GOT3 (cell line): ENCODE data around the gene PPP2R5E.
"Not testable (repeated sequence)": the region's sequence is repeated elsewhere in the genome, so short reads cannot be mapped to it uniquely, and the experiment has no call there.

ENCODE experiments used
- DNase-seq: peaks from one replicate; lab custom pipeline; 2025; ENCODE audit warnings: mixed read lengths; lab: John Stamatoyannopoulos, UW

Gene PPP2R5E

GRCh38 chr14:63522511-63522910 lies 20.7 kb downstream of the PPP2R5E start:
- not testable (repeated sequence) for DNase-seq

DNA sequence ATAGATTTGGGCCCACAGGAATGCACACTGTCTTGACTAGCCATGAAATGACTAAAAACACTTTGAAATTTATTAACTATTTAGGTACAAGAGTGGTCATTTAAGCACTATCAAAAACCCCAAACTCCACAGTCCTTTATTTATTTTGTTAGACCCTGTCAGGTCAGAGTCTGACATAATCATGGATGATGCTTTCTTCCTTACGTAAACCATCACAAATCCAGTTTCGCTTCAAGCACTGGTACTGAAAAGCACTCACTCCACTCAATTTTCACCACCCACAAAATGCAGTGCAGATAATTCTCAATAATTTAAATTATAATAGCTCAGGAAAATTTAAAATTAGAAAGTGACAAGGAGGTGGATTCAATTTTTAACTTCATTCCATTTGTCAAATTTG lies 25.8 kb downstream of the PPP2R5E start:
- no peak for DNase-seq

- DNase-seq: no peak
Observed at GRCh38 chr14:63515240-63515639, 27.9 kb downstream of the PPP2R5E start.

DNA sequence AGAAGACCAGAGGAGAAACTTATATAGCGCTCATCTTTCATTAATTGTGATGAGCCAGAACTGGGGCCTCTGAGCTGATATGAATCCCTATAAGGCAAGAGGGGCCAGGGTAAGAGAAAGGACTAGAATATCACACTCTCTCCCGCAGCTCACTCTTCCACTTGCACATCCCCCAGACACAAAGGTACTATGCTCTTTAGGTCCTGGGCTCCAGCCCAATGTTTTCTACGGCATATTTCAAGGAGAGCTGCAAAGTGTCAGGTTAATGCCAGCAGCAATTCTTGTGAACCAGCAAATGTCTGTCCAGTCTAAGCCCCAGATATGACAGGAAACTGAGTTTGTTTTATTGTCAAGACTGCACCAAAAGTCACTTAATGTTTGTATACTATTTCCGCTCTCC lies 29.4 kb downstream of the PPP2R5E start:
- DNase-seq: no peak

DNA sequence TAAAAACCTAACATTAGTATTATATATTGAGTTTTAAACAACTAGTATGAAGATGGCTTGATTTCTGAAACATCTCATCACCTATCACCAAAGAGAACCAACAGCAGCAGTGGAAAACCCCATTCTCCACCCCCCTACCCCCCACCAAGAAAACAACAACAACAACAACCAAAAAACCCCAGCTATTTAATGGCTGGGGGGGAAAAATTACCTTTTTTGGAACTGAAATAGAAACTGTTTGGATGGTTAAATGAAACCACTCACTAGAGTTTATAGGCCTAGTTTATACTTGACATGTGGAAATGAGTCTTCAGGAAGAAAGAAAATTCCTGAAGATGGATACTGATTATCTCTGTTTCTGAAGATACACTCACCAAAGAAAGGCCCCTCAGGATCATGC lies 30.3 kb downstream of the PPP2R5E start:
- DNase-seq: no peak

DNA sequence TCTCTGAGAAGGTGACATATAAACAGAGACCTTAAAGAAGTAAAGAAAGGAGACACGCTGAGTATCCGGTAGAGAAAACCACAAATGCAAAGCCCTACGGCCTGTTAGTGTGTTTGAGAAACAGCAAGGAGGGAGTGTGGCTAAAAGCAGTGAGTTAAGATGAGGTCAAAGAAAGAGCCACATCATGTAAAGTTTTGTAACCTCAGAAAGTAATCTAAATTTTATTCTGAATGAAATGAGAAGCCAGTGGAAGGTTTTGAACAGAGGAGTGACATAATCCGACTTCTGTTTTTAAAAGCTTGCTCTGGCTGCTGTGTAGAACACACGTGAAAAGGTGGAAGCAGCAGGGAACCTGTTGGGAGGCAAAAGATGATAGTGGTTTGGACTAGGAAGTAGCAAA lies 32.6 kb downstream of the PPP2R5E start:
- no peak for DNase-seq

- DNase-seq: no peak
Observed at GRCh38 chr14:63508033-63508432, 35.1 kb downstream of the PPP2R5E start.

- DNase-seq: no peak
Observed at GRCh38 chr14:63504648-63505047, 38.5 kb downstream of the PPP2R5E start.

GRCh38 chr14:63501429-63501828 lies 41.7 kb downstream of the PPP2R5E start:
- no peak for DNase-seq

DNA sequence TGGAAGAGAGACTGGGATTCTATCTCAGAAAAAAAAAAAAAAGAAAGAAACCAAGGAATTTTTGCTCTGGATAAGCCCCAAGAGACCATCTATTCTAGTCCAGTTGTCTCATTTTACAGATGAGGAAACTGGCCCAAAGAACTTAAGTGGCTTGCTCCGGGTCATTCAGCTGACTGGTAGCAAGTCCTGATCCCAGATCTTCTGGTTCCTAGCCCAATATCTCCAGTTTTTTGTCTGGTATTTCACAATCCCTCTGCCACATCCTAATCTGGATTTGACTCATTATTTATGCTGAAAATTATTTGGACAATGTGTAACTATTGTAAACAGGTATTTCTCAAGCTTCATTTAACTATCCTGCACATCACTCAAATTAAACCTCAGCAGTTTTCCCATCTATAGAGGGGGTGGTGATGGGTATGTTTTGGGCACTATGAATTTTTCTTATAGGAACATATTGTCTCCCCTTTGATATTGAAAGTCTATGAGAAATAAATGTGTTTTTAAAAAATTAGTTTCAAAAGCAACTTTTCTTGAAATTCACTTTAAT lies 43.4 kb downstream of the PPP2R5E start:
- no peak for DNase-seq

DNA sequence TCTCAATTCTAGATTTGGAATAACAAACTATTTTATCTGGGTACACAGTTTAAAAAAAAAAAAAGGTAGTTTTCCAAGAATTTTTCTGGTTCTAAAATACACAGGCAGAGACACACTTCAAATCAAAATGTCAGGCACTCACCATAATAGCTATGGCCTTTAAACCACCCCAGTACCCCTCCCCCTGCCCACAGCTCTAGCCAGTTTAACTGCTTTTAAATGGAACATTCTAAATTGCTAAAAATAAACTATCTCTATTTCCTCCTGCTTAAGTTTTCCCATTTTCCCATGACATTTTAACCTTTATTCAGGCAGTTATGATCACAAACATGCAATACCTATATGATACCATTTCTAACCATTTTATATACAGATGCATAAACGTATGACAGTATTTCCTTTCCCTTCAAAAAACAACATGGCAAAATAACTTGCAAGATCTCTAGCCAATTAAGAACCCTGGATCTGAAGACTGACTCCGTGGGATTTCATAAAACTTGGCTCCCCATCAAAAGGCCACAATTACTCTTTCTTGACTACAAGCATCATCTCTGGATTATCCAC lies 46.3 kb downstream of the PPP2R5E start:
- no peak for DNase-seq

- no peak for DNase-seq
Observed at GRCh38 chr14:63493246-63493645, 49.9 kb downstream of the PPP2R5E start.

DNA sequence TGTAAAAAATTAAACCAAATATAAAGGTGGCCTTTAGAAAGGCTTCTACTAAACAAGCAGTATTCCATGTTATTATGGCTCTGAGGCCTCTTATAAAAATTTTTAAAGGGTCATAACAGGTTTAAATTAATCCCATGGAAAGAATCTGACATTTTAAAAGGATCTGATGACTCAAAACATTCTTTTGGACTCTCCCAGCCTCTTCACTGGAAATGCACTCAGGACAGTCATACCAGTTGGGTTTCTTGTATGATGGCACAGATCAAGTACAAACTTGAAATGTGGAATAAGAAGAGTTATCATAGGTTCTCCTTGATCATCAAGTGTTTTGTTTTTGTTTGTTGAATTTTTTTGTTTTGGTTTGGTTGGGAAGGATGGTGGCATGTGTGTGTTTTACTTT lies 50.8 kb downstream of the PPP2R5E start:
- no peak for DNase-seq

GRCh38 chr14:63487724-63488123 lies 55.5 kb downstream of the PPP2R5E start:
- DNase-seq: no peak

GRCh38 chr14:63486738-63487137 lies 56.4 kb downstream of the PPP2R5E start:
- DNase-seq: no peak

DNA sequence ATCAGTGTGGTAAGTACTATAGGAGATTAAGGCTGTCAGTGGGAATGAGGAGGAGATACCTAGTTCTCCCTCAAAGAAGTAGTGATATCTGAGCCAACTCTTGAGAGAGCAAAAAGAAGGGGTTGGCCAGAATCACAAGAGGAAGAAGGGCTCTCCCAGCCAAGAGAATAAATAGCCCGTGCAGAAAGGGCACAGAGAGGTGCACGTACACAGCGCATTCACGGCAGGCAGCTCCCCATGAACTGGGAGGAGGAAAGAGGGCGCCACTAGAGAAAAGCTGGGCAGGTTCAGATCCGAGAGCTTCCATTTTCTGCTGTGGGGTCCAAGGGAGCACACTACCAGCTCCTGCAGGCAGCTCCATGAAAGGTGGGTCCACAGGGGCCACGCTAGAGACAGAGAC lies 59.9 kb downstream of the PPP2R5E start:
- no peak for DNase-seq

- DNase-seq: no peak
Observed at GRCh38 chr14:63480599-63480998, 62.6 kb downstream of the PPP2R5E start.

DNA sequence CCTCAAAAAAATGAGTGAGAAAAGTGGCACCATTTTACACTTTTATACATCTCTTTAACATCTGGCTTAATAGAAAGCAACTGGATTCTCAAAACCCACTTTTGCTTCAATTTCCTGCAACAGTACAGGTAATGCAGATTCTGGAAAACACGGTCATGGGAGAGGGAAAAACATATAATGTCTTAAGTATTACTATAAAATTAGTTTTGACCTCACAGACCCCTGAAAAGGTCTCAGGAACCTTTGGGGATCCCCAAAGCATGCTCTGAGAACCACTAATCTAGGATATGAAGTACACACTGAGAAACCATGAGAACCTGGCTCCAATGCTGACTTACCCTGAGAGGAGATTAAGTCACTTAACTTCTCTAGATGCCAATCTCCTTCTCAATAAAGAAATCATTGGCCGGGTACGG lies 64.7 kb downstream of the PPP2R5E start:
- no peak for DNase-seq

DNA sequence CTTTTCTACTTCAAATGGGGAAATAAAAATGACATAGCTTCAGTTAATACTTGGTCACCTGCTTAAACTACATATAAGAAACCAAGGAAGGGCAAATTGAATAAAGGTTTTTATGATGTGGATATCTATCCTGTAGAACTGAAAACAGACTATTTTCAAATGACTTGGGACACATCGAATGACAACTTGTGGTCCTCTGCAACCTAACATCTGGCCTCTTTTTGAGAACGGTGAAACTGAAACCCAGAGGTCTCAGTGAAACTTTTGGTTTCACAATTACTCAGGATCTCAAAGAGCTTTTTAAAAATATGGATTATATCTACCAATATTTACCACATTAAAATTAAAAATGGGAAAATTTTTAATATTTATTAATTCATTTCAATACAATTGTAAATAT lies 65.2 kb downstream of the PPP2R5E start:
- no peak for DNase-seq

- DNase-seq: no peak
Observed at GRCh38 chr14:63477556-63477955, 65.6 kb downstream of the PPP2R5E start.

DNA sequence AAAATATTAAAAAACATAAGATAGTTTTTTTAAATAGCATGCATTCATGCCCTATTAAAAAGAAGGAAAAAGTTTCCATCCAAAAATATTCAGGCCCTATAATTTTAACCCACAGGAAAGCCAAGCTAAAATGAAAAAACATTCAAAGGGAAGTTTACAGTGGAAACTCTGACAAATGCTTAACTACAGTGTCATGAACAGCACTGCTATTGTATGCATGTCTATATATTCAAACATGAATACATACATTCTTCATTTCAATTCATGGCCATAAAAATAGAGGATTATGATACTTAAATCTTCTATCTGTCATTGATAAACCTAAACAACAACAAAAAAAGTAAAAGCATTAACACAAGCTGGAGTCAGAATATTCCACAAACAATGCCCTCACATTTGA lies 67.4 kb downstream of the PPP2R5E start:
- no peak for DNase-seq

DNA sequence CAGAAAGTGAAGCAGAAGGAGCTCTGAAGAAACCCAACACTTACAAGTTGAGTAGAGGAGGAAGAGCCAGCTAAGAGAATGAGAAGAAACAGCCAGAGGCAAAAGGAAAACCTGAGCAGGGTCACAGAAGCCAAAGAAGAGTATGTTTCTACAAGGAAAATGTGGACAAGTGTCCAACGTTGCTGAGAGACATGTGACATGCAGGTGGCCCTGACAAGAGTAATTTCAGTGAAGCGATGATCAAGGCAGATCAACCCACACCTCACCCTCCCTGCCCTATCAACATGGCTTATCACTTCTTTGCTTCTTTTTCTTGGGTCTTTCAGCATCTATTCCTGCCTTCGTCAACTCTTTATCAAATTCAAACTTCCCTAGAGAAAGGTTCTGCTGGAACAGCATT lies 68.3 kb downstream of the PPP2R5E start:
- DNase-seq: no peak

DNA sequence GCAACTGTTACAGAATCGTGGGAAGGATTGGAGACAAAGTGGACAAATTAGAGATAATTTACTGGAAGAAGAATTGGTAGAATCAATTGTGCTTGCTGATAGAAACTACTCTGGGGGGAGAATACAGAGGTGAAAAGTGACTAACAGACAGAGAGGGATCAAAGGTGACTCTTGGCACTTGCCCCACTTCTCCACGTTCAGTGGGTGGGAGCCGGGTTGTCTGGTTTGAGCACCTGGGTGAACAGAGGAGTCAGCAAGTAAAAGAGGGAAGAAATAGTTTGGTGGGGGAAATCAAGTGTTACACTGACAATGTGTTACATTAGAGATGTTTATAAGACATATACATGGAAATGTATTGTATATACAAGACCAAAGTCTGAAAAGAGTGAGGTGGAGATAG lies 69.1 kb downstream of the PPP2R5E start:
- DNase-seq: no peak

DNA sequence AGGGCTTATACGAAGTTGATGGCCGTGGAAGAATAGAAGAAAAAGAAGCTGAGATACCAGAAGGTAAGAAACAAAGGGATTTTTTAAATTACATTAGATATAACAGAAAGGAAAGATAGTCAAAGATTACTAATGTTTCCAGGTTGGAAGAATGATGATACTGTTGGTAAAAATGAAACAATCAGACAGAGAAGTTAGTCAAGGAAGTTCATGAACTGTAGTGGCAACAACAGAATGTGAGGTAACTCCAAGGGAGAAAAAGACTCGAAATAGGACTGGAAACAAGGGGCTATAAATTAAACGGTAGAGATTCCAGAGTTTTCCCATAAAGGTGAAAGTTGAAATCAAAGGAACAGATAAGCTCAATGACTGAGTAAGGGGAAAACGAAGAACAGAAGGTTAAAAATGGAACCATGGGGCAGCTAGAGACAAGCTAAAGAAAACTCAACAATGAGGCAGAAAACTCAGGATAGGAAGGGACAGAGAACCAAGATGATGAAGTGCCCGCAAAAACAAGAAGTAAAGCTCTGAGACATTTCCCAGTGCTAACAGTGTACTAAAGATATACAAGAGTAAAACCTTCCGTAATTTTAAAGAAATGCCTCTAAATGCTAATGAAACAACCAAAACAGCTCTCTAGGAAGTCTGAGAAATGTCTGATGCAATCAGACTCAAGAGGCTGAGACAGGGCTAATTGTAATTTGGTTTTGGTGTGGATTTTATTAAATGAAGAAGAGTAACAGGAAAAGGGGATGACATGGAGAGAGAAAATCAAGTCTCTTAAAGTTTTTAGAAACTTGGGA lies 70.0 kb downstream of the PPP2R5E start:
- no peak for DNase-seq
